Glutamatergic neuron (in vitro differentiated cells): ENCODE data around the gene ZNF574. TPM values are rescaled to one million over a fixed set of nuclear protein-coding genes. Genes with fewer than 3 reads are reported as not detected.
A peak's percentile ranks its signal among the peaks of the same experiment; 100 is the strongest.
"Not testable (repeated sequence)": the region's sequence is repeated elsewhere in the genome, so short reads cannot be mapped to it uniquely, and the experiment has no call there.

Source experiments
- DNase-seq: peaks from one replicate; pipeline ENCODE4 v3.0.0; 2022
- H3K27ac Mint-ChIP-seq: one replicate; pipeline ENCODE4 v1.8.0; 2020; ENCODE audit warnings: mild to moderate bottlenecking, mixed read lengths, inconsistent platforms; ENCODE audit not compliant: unreplicated experiment
- H3K27me3 Mint-ChIP-seq: one replicate; pipeline ENCODE4 v1.8.0; 2020; ENCODE audit warnings: mild to moderate bottlenecking, moderate library complexity, mixed read lengths, inconsistent platforms; ENCODE audit not compliant: unreplicated experiment
- H3K36me3 Mint-ChIP-seq: one replicate; pipeline ENCODE4 v1.8.0; 2020; ENCODE audit warnings: mild to moderate bottlenecking, mixed read lengths, inconsistent platforms; ENCODE audit not compliant: unreplicated experiment
- H3K4me1 Mint-ChIP-seq: one replicate; pipeline ENCODE4 v1.8.0; 2020; ENCODE audit warnings: mild to moderate bottlenecking, low read depth, mixed read lengths, inconsistent platforms; ENCODE audit not compliant: unreplicated experiment
- H3K4me3 Mint-ChIP-seq: one replicate; pipeline ENCODE4 v1.8.0; 2020; ENCODE audit warnings: mild to moderate bottlenecking, mixed read lengths, inconsistent platforms; ENCODE audit not compliant: unreplicated experiment
- H3K9me3 Mint-ChIP-seq: one replicate; pipeline ENCODE4 v1.8.0; 2020; ENCODE audit warnings: mild to moderate bottlenecking, moderate library complexity, mixed read lengths, inconsistent platforms; ENCODE audit not compliant: unreplicated experiment
- CTCF ChIP-seq: fragments of 200-600 bp; sonication (generic); IDR thresholded peaks from one replicate; pipeline ENCODE4 v1.5.0; 2021; ENCODE audit not compliant: partially characterized antibody, unreplicated experiment
- total RNA-seq: library from RNA; stranded (reverse); fragmentation: NEBNext Ultra II Directional; extraction: Animal tissue kit (Norgen Biotek cat#: 25700); gene quantifications from one replicate; pipeline ENCODE4 v1.2.1, GENCODE V29; 2021; ENCODE audit not compliant: unreplicated experiment

ZNF574 gene
- total RNA-seq, 1 donor from 2014 or later, result 24.1 TPM

GRCh38 chr19:42095814-42096230 is 19.9 kb downstream of the ZNF574 start:
- Mint-ChIP-seq H3K36me3 (peaks cover 4% of the 10 kb centered on the region), H3K4me1 (peaks cover 8% of the 10 kb centered on the region), H3K27ac (no peak overlapping the region), H3K27me3 (peaks cover 2% of the 10 kb centered on the region), H3K9me3 (peaks cover 2% of the 10 kb centered on the region), H3K4me3 (no peak overlapping the region)
- no peak for TF ChIP-seq CTCF
- DNase-seq, result peak; percentile 53

- Mint-ChIP-seq H3K4me1 (peaks cover 7% of the 10 kb centered on the region), H3K27me3 (peaks cover 2% of the 10 kb centered on the region), H3K27ac (no peak overlapping the region), H3K36me3 (peaks cover 4% of the 10 kb centered on the region), H3K9me3 (no peaks in the 10 kb centered on the region), H3K4me3 (no peak overlapping the region)
- DNase-seq, result no peak
- no peak for TF ChIP-seq CTCF
Measured at GRCh38 chr19:42096255-42096837, 20.4 kb downstream of the ZNF574 start.

GRCh38 chr19:42097461-42097860 is 21.5 kb downstream of the ZNF574 start:
- no peak for TF ChIP-seq CTCF
- H3K36me3 Mint-ChIP-seq, result peaks cover 4% of the 10 kb centered on the region
- H3K4me3 Mint-ChIP-seq, result no peak overlapping the region
- H3K4me1 Mint-ChIP-seq, result peaks cover 7% of the 10 kb centered on the region
- no peak overlapping the region for H3K27ac Mint-ChIP-seq
- peaks cover 2% of the 10 kb centered on the region for H3K27me3 Mint-ChIP-seq
- no peak for DNase-seq
- H3K9me3 Mint-ChIP-seq, result no peaks in the 10 kb centered on the region

- TF ChIP-seq CTCF, result no peak
- peaks cover 7% of the 10 kb centered on the region for H3K4me1 Mint-ChIP-seq
- no peak overlapping the region for H3K27ac Mint-ChIP-seq
Measured at GRCh38 chr19:42098781-42099180, 22.8 kb downstream of the ZNF574 start.

GRCh38 chr19:42099336-42099925 is 23.5 kb downstream of the ZNF574 start:
- Mint-ChIP-seq H3K4me1 (peaks cover under 1% of the 10 kb centered on the region), H3K36me3 (no peaks in the 10 kb centered on the region), H3K27me3 (no peaks in the 10 kb centered on the region), H3K4me3 (no peak overlapping the region), H3K27ac (no peak overlapping the region), H3K9me3 (no peaks in the 10 kb centered on the region)
- no peak for DNase-seq
- no peak for TF ChIP-seq CTCF

More at GRCh38 chr19:42098781-42099180, 22.8 kb downstream of the ZNF574 start:
- H3K27me3 Mint-ChIP-seq, result peaks cover 2% of the 10 kb centered on the region
- H3K9me3 Mint-ChIP-seq, result no peaks in the 10 kb centered on the region
- H3K36me3 Mint-ChIP-seq, result peaks cover 4% of the 10 kb centered on the region
- no peak for DNase-seq
- H3K4me3 Mint-ChIP-seq, result no peak overlapping the region

- H3K36me3 Mint-ChIP-seq, H3K27me3 Mint-ChIP-seq, H3K4me3 Mint-ChIP-seq, H3K27ac Mint-ChIP-seq, DNase-seq, H3K4me1 Mint-ChIP-seq, H3K9me3 Mint-ChIP-seq: not testable (repeated sequence)
Measured at GRCh38 chr19:42100241-42100640, 24.3 kb downstream of the ZNF574 start.
